ENCODE measurements around the gene CAPN7.
A peak's percentile ranks its signal among the peaks of the same experiment; 100 is the strongest.

The CAPN7 gene

GRCh38 chr3:15277861-15278500 is 71.9 kb downstream of the CAPN7 start:
- DNase-seq = no peak

GRCh38 chr3:15279205-15279604 is 73.2 kb downstream of the CAPN7 start:
- DNase-seq = no peak

GRCh38 chr3:15279671-15280402 is 73.8 kb downstream of the CAPN7 start:
- no peak for DNase-seq

- no peak for DNase-seq
Observed at GRCh38 chr3:15280853-15281532, 74.9 kb downstream of the CAPN7 start.

GRCh38 chr3:15281817-15282216 is 75.8 kb downstream of the CAPN7 start:
- no peak for DNase-seq

GRCh38 chr3:15283702-15284101 is 77.7 kb downstream of the CAPN7 start:
- DNase-seq = no peak

GRCh38 chr3:15284121-15284889 is 78.3 kb downstream of the CAPN7 start:
- DNase-seq = no peak

- no peak for DNase-seq
Observed at GRCh38 chr3:15286022-15286421, 80.0 kb downstream of the CAPN7 start.

- DNase-seq = peak; percentile 96 to 97
Observed at GRCh38 chr3:15287565-15288330, 81.7 kb downstream of the CAPN7 start.

- peak; percentile 49 to 62 for DNase-seq
Observed at GRCh38 chr3:15288331-15289035, 82.4 kb downstream of the CAPN7 start.

GRCh38 chr3:15289661-15290060 is 83.6 kb downstream of the CAPN7 start:
- DNase-seq = no peak

GRCh38 chr3:15290736-15291135 is 84.7 kb downstream of the CAPN7 start:
- peak in 1 of 2 donors; percentile 42 for DNase-seq

- DNase-seq = no peak
Observed at GRCh38 chr3:15291589-15292541, 85.8 kb downstream of the CAPN7 start.

- no peak for DNase-seq
Observed at GRCh38 chr3:15292765-15293522, 86.9 kb downstream of the CAPN7 start.

GRCh38 chr3:15294929-15295328 is 88.9 kb downstream of the CAPN7 start:
- peak; percentile 84 to 97 for DNase-seq

GRCh38 chr3:15295506-15295905 is 89.5 kb downstream of the CAPN7 start:
- DNase-seq = peak; percentile 92 to 95

- no peak for DNase-seq
Observed at GRCh38 chr3:15297608-15298350, 91.7 kb downstream of the CAPN7 start.

GRCh38 chr3:15298504-15298903 is 92.5 kb downstream of the CAPN7 start:
- DNase-seq = no peak

GRCh38 chr3:15299036-15299435 is 93.0 kb downstream of the CAPN7 start:
- DNase-seq = no peak
